Mesothelial cell of epicardium (in vitro differentiated cells): ENCODE results near the gene WSCD1. TPM values are rescaled to one million over a fixed set of nuclear protein-coding genes. Genes with fewer than 3 reads are reported as not detected.

Experiments used
- DNase-seq, 2 experiments: peaks; one replicate each; pipeline ENCODE4 v3.0.0; 2021; ENCODE audit warnings: low spot score in 2 of 2; ENCODE audit not compliant: unreplicated experiment in 2 of 2
- H3K27ac Mint-ChIP-seq: 2 replicates; pipeline ENCODE4 v1.8.0; 2021; ENCODE audit warnings: mixed read lengths
- H3K27me3 Mint-ChIP-seq: 2 replicates; pipeline ENCODE4 v1.8.0; 2021; ENCODE audit warnings: low read depth, mixed read lengths
- H3K36me3 Mint-ChIP-seq: 2 replicates; pipeline ENCODE4 v1.8.0; 2021; ENCODE audit warnings: mixed read lengths
- H3K4me1 Mint-ChIP-seq: 2 replicates; pipeline ENCODE4 v1.8.0; 2021; ENCODE audit warnings: mixed read lengths
- H3K4me3 Mint-ChIP-seq: 2 replicates; pipeline ENCODE4 v1.8.0; 2021; ENCODE audit warnings: mild to moderate bottlenecking, moderate library complexity, mixed read lengths
- H3K9me3 Mint-ChIP-seq: 2 replicates; pipeline ENCODE4 v1.8.0; 2021; ENCODE audit warnings: mixed read lengths
- total RNA-seq: library from RNA; stranded (reverse); gene quantifications from 3 replicates; pipeline ENCODE4 v1.2.1, GENCODE V29; 2021
- TF ChIP-seq, protein P1 (sequence below): fragments of 200-600 bp; sonication (generic); IDR thresholded peaks from one replicate; pipeline ENCODE4 v1.5.0; 2021; ENCODE audit warnings: antibody characterized with exemption; ENCODE audit not compliant: unreplicated experiment

The WSCD1 gene
- total RNA-seq, 1 donor from 2014 or later: 1.6 TPM

DNA sequence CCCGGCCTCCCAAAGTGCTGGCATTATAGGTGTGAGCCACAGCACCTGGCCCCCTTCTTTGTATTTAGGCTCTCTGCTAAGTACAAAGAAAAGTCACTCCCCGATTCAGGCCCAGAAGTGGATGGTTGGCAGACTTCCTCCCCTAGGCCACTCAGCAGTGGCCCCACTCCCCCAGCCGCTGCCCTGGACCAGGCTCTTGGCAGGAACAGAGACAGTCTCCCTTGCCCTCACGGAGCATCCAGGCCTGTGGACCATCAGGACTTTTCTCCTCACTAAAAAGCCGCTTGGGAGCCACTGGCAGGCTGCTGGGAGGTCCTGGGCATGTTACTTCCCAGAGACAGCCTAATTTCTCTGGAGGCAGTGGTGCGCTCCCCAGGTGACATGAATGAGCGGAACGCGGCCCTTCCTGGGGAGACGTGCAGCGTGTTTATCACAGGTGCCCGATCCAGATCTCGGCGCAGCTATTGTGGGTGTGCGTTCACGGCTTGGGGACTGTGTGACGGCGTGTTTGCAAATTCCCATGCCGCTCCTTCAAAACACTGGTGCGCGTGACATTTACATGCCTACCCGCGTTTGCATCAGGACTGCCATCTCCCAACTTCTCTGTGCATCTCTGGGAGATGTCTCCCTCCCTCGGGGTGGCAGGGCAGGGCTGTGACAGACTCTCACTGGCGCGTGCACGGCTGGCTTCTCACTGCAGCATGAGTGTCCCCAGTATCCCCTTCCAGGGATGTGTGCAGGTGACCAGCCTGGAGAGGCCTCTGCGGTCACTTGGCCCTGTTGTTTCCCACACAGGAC is 16.6 kb downstream of the WSCD1 start:
- no peaks in the 10 kb centered on the region for H3K27me3 Mint-ChIP-seq
- no peak overlapping the region for H3K4me3 Mint-ChIP-seq
- no peaks in the 10 kb centered on the region for H3K36me3 Mint-ChIP-seq
- no peak overlapping the region for H3K27ac Mint-ChIP-seq
- no peak for DNase-seq
- TF ChIP-seq, protein P1, sequence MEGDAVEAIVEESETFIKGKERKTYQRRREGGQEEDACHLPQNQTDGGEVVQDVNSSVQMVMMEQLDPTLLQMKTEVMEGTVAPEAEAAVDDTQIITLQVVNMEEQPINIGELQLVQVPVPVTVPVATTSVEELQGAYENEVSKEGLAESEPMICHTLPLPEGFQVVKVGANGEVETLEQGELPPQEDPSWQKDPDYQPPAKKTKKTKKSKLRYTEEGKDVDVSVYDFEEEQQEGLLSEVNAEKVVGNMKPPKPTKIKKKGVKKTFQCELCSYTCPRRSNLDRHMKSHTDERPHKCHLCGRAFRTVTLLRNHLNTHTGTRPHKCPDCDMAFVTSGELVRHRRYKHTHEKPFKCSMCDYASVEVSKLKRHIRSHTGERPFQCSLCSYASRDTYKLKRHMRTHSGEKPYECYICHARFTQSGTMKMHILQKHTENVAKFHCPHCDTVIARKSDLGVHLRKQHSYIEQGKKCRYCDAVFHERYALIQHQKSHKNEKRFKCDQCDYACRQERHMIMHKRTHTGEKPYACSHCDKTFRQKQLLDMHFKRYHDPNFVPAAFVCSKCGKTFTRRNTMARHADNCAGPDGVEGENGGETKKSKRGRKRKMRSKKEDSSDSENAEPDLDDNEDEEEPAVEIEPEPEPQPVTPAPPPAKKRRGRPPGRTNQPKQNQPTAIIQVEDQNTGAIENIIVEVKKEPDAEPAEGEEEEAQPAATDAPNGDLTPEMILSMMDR: no peak
- H3K9me3 Mint-ChIP-seq: no peaks in the 10 kb centered on the region
- no peaks in the 10 kb centered on the region for H3K4me1 Mint-ChIP-seq

- Mint-ChIP-seq H3K27me3 (peaks cover under 1% of the 10 kb centered on the region), H3K9me3 (no peaks in the 10 kb centered on the region), H3K27ac (no peak overlapping the region), H3K4me3 (no peak overlapping the region), H3K4me1 (no peaks in the 10 kb centered on the region), H3K36me3 (no peaks in the 10 kb centered on the region)
- DNase-seq: no peak
- TF ChIP-seq, protein P1: no peak
Measured at GRCh38 chr17:6088141-6088540, 18.0 kb downstream of the WSCD1 start.

GRCh38 chr17:6090253-6090652 is 20.1 kb downstream of the WSCD1 start:
- no peaks in the 10 kb centered on the region for H3K36me3 Mint-ChIP-seq
- H3K27ac Mint-ChIP-seq: no peak overlapping the region
- no peak overlapping the region for H3K4me3 Mint-ChIP-seq
- TF ChIP-seq, protein P1: no peak
- peaks cover 12% of the 10 kb centered on the region for H3K27me3 Mint-ChIP-seq
- H3K9me3 Mint-ChIP-seq: no peaks in the 10 kb centered on the region
- H3K4me1 Mint-ChIP-seq: no peaks in the 10 kb centered on the region
- DNase-seq: no peak

GRCh38 chr17:6092182-6092902 is 22.2 kb downstream of the WSCD1 start:
- Mint-ChIP-seq H3K27ac (no peak overlapping the region), H3K27me3 (peaks cover 24% of the 10 kb centered on the region), H3K4me3 (no peak overlapping the region), H3K4me1 (no peaks in the 10 kb centered on the region), H3K36me3 (no peaks in the 10 kb centered on the region), H3K9me3 (no peaks in the 10 kb centered on the region)
- TF ChIP-seq, protein P1: no peak
- DNase-seq: no peak

DNA sequence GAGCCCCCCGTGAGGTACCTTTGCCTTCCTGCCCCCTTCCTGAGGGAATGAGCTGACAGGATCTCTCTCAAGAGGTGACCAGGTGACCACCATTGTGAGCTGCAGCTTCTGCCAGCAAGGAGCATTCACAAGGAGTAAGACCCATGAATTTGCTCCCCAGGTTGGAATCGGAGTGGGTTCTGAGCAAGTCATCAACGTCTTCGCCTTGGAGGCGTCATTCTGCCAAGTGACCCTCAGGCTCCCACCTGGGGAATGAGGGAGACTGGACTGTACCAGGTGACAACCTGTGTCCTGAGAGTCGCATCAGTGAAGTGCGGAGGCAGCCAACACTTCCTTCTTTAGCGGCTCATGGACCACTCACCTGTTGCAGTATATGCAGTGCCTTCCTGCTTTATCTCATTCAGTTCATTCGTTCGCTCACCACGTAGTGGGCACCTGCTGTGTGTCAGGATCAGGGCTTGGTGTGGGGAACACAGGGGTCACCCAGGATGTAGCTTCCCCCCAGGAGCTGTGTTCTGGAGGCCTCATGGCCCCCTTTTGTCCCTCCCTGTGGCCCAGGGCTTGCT is 22.8 kb downstream of the WSCD1 start:
- peaks cover 28% of the 10 kb centered on the region for H3K27me3 Mint-ChIP-seq
- H3K36me3 Mint-ChIP-seq: no peaks in the 10 kb centered on the region
- no peak for DNase-seq
- H3K9me3 Mint-ChIP-seq: no peaks in the 10 kb centered on the region
- no peak overlapping the region for H3K4me3 Mint-ChIP-seq
- no peaks in the 10 kb centered on the region for H3K4me1 Mint-ChIP-seq
- no peak overlapping the region for H3K27ac Mint-ChIP-seq
- TF ChIP-seq, protein P1: no peak
